ENCODE measurements around the gene PODXL. TPM values are rescaled to one million over a fixed set of nuclear protein-coding genes. Genes with fewer than 3 reads are reported as not detected.

Gene PODXL
- total and polyA plus RNA-seq, 2 of the 8 experiments (the other 6 are each of a cell fraction or from before 2014, with no cell fraction given) = 638 to 925 TPM

DNA sequence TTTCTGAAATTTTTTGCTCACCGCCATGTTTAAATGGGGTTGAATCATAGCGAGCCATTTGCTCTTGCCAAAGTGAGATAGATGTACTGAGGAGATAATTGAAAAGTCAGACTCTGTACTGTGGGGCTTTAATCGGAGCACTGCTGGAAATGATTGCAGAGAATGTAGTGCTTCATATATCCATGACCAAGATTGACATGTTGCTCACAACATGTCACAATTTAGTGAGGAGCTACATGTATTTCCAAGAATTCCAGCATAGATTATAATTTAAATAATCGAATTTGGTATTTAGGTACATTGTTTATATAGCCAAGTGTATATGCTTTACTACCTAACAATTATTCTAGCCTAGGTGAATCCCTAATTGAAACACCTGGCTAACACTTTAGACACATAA, 66.5 kb downstream of the PODXL start:
- ChIA-PET POLR2A (ENCODE audit: partially characterized antibody) (interaction anchor here (1.4 kb wide), 1 partner anchor 165 kb away, joined by 3 read pairs; no protein-coding TSS in a partner anchor), CTCF (ENCODE audit: partially characterized antibody) (interaction anchor here (1.1 to 1.9 kb wide), 4 partner anchors 11 to 508 kb away, joined by 3 to 7 read pairs (median 6); no protein-coding TSS in a partner anchor)
- no peak for FAIRE-seq
- no peak for TF ChIP-seq HDAC6 (IDR thresholded peaks at IDR 0.05; ENCODE audit: low read depth, low read length)
- TF ChIP-seq SP2 (IDR thresholded peaks at IDR 0.05; ENCODE audit: low read length) = no peak
- TF ChIP-seq, protein P1, sequence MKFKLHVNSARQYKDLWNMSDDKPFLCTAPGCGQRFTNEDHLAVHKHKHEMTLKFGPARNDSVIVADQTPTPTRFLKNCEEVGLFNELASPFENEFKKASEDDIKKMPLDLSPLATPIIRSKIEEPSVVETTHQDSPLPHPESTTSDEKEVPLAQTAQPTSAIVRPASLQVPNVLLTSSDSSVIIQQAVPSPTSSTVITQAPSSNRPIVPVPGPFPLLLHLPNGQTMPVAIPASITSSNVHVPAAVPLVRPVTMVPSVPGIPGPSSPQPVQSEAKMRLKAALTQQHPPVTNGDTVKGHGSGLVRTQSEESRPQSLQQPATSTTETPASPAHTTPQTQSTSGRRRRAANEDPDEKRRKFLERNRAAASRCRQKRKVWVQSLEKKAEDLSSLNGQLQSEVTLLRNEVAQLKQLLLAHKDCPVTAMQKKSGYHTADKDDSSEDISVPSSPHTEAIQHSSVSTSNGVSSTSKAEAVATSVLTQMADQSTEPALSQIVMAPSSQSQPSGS (IDR thresholded peaks at IDR 0.05; ENCODE audit: low read length) = no peak
- TF ChIP-seq EGR1 (IDR thresholded peaks at IDR 0.05; ENCODE audit: borderline replicate concordance, low read depth, low read length) = no peak
- TF ChIP-seq FOSL1 (IDR thresholded peaks at IDR 0.05; ENCODE audit: insufficient read depth, low read depth, low read length) = no peak
- no peak for TF ChIP-seq SIN3A (conservative IDR thresholded peaks at IDR 0.05 in 1 of 2, IDR thresholded peaks at IDR 0.05 in 1 of 2; ENCODE audit: low read depth in 1 of 2, low read length in 2 of 2)
- no peak for TF ChIP-seq CEBPB (IDR thresholded peaks at IDR 0.05; ENCODE audit: low read depth, low read length)
- no peak for TF ChIP-seq SP4 (IDR thresholded peaks at IDR 0.05; ENCODE audit: low read length)
- TF ChIP-seq, protein P2, sequence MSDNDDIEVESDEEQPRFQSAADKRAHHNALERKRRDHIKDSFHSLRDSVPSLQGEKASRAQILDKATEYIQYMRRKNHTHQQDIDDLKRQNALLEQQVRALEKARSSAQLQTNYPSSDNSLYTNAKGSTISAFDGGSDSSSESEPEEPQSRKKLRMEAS (IDR thresholded peaks at IDR 0.05) = no peak
- TF ChIP-seq NRF1 (IDR thresholded peaks at IDR 0.05; ENCODE audit: low read depth, low read length) = no peak
- no peak for TF ChIP-seq KDM1A (IDR thresholded peaks at IDR 0.05; ENCODE audit: borderline replicate concordance, low read length)
- no peak for TF ChIP-seq RNF2 (IDR thresholded peaks at IDR 0.05; ENCODE audit: borderline replicate concordance, low read depth, low read length, missing control alignments, poor library complexity, severe bottlenecking)

More for the DNA sequence above, 66.5 kb downstream of the PODXL start:
- Histone ChIP-seq H3K4me2 (ENCODE audit: insufficient read depth in 1 of 2, low read depth in 2 of 2, low read length in 2 of 2) (no peak overlapping the region), H2AK5ac (ENCODE audit: low read depth, low read length) (no peak overlapping the region), H3K14ac (ENCODE audit: insufficient read length) (no peak overlapping the region), H4K8ac (ENCODE audit: extremely low read depth, insufficient read depth, low read length) (no peak overlapping the region), H2AFZ (ENCODE audit: low read length) (no peak overlapping the region), H3K27ac (ENCODE audit: low read depth, low read length) (no peak overlapping the region), H2BK12ac (ENCODE audit: low read depth, low read length) (no peak overlapping the region), H3K9ac (replicated peaks in 1 of 4; ENCODE audit: extremely low read depth in 1 of 4, low read depth in 3 of 4, low read length in 3 of 4) (no peak overlapping the region), H3K23me2 (ENCODE audit: low read depth, low read length) (no peaks in the 10 kb centered on the region), H4K20me1 (replicated peaks in 1 of 2; ENCODE audit: control insufficient read depth in 1 of 2, insufficient read depth in 2 of 2, low read length in 2 of 2) (peaks cover 0 to 2% of the 10 kb centered on the region in 2 experiments), H4K91ac (replicated peaks; ENCODE audit: insufficient read length, low read length) (no peak overlapping the region), H2BK20ac (ENCODE audit: low read length) (no peak overlapping the region), H3K18ac (ENCODE audit: extremely low read depth, low read length) (no peak overlapping the region), H3K23ac (ENCODE audit: insufficient read length) (no peak overlapping the region), H3K36me3 (ENCODE audit: control insufficient read depth in 2 of 4, insufficient read depth in 4 of 4, low read length in 3 of 4) (0 out of 8 replicates have a peak, but pooled peaks cover 0 to 2% (median 0%) of the 10 kb centered on the region in 4 experiments), H2BK15ac (ENCODE audit: low read length) (no peak overlapping the region), H3K4me1 (replicated peaks in 1 of 4; ENCODE audit: control insufficient read depth in 3 of 4, insufficient read depth in 4 of 4, low read length in 3 of 4) (no peaks in the 10 kb centered on the region), H3K79me1 (ENCODE audit: low read depth, low read length) (no peaks in the 10 kb centered on the region), H3K79me2 (ENCODE audit: control insufficient read depth in 1 of 2, insufficient read depth in 2 of 2, low read length in 2 of 2) (no peaks in the 10 kb centered on the region), H3K56ac (replicated peaks; ENCODE audit: insufficient read length, low read depth, low read length) (no peak overlapping the region), H3K4me3 (ENCODE audit: extremely low read depth in 1 of 4, insufficient read depth in 2 of 4, low read depth in 3 of 4, low read length in 4 of 4) (no peak overlapping the region), H3K4ac (replicated peaks; ENCODE audit: insufficient read length, low read depth, low read length) (no peak overlapping the region), H2BK120ac (replicated peaks; ENCODE audit: low read depth, low read length) (no peak overlapping the region), H2BK5ac (ENCODE audit: low read depth, low read length) (no peak overlapping the region), H3K9me3 (ENCODE audit: insufficient read depth in 2 of 2, low read depth in 1 of 2, low read length in 1 of 2) (no peaks in the 10 kb centered on the region), H4K5ac (ENCODE audit: insufficient read length, low read depth, low read length) (no peak overlapping the region), H3K27me3 (replicated peaks in 1 of 4; ENCODE audit: control insufficient read depth in 3 of 4, extremely low read depth in 1 of 4, insufficient read depth in 3 of 4, low read length in 3 of 4) (no peaks in the 10 kb centered on the region)
- 88% methylated on average over 4 of the region's 4 CpGs; no CpG with 5 or more reads in 1 of the 2 experiments for WGBS, 2 experiments (ENCODE audit: extremely low coverage in 1 of 2, insufficient coverage in 1 of 2, insufficient read length in 1 of 2, insufficient replicate concordance in 2 of 2, low coverage in 1 of 2, low lambda C conversion rate in 2 of 2, missing lambda C conversion rate in 1 of 2)
- no peak for DNase-seq (ENCODE audit: low read depth in 1 of 2, low spot score in 2 of 2)

All from H1 (cell line).